MM.1S (cell line): ENCODE measurements around the gene DMBX1.

Source experiments
- DNase-seq: peaks from one replicate; pipeline ENCODE4 v3.0.0-alpha.2; 2015
- H2AFZ ChIP-seq: fragments of 300-600 bp; sonication (generic); 2 replicates; pipeline ENCODE4 v1.6.0; 2016; ENCODE audit warnings: antibody characterized with exemption, low read length
- H3F3A ChIP-seq: fragments of 300-600 bp; sonication (generic); 2 replicates; pipeline ENCODE4 v1.6.1; 2016; ENCODE audit warnings: mild to moderate bottlenecking, antibody characterized with exemption, low read length, moderate library complexity, mixed read lengths; ENCODE audit not compliant: insufficient read depth
- H3K27ac ChIP-seq: fragments of 300-600 bp; sonication (generic); 2 replicates; pipeline ENCODE4 v1.5.1; 2016; ENCODE audit warnings: mild to moderate bottlenecking, low read length
- H3K27me3 ChIP-seq: fragments of 300-600 bp; sonication (generic); replicated peaks from 2 replicates; pipeline ENCODE4 v1.6.0; 2016; ENCODE audit warnings: low read length; ENCODE audit not compliant: insufficient read depth
- H3K36me3 ChIP-seq: fragments of 300-600 bp; sonication (generic); replicated peaks from 2 replicates; pipeline ENCODE4 v1.6.1; 2016; ENCODE audit warnings: mild to moderate bottlenecking, low read length, mixed read lengths; ENCODE audit not compliant: insufficient read depth
- H3K4me1 ChIP-seq: fragments of 300-600 bp; sonication (generic); 2 replicates; pipeline ENCODE4 v1.6.1; 2016; ENCODE audit warnings: low read length, mixed read lengths
- H3K4me2 ChIP-seq: fragments of 300-600 bp; sonication (generic); 2 replicates; pipeline ENCODE4 v1.6.0; 2016; ENCODE audit warnings: low read depth, low read length
- H3K4me3 ChIP-seq: fragments of 300-600 bp; sonication (generic); 2 replicates; pipeline ENCODE4 v1.5.1; 2016; ENCODE audit warnings: low read length, mixed read lengths
- H3K79me2 ChIP-seq: fragments of 300-600 bp; sonication (generic); 2 replicates; pipeline ENCODE4 v1.6.1; 2016; ENCODE audit warnings: mixed run types, low read length, mixed read lengths
- H3K9ac ChIP-seq: fragments of 300-600 bp; sonication (generic); 2 replicates; pipeline ENCODE4 v1.6.1; 2016; ENCODE audit warnings: low read length, mixed read lengths
- H3K9me2 ChIP-seq: fragments of 300-600 bp; sonication (generic); replicated peaks from 2 replicates; pipeline ENCODE4 v1.6.1; 2016; ENCODE audit warnings: mild to moderate bottlenecking, low read length, mixed read lengths; ENCODE audit not compliant: insufficient read depth
- H3K9me3 ChIP-seq: fragments of 300-600 bp; sonication (generic); replicated peaks from 2 replicates; pipeline ENCODE4 v1.6.1; 2016; ENCODE audit warnings: mild to moderate bottlenecking, low read length, mixed read lengths; ENCODE audit not compliant: insufficient read depth
- H4K20me1 ChIP-seq: fragments of 300-600 bp; sonication (generic); 2 replicates; pipeline ENCODE4 v1.6.1; 2016; ENCODE audit warnings: mild to moderate bottlenecking, low read length, moderate library complexity, mixed read lengths; ENCODE audit not compliant: insufficient read depth
- CTCF ChIP-seq: fragments of 300-600 bp; sonication (generic); IDR thresholded peaks from 2 replicates; pipeline ENCODE4 v1.5.1; 2016; ENCODE audit warnings: antibody characterized with exemption, low read length, mixed read lengths
- EZH2 ChIP-seq: fragments of 300-600 bp; sonication (generic); optimal IDR thresholded peaks from 2 replicates; pipeline ENCODE3; 2017; ENCODE audit warnings: low read depth, mild to moderate bottlenecking, antibody characterized with exemption, low read length, mixed read lengths
- EZH2phosphoT487 ChIP-seq: fragments of 300-600 bp; sonication (generic); IDR thresholded peaks from 2 replicates; pipeline ENCODE4 v1.6.1; 2018; ENCODE audit warnings: antibody characterized with exemption, low read length

Gene DMBX1

GRCh38 chr1:46450160-46450517 is 39.5 kb upstream of the DMBX1 start:
- Histone ChIP-seq H3K4me2 (no peak overlapping the region), H3K9me3 (no peaks in the 10 kb centered on the region), H2AFZ (no peak overlapping the region), H3K9ac (no peak overlapping the region), H3K4me1 (no peaks in the 10 kb centered on the region), H4K20me1 (no peaks in the 10 kb centered on the region), H3K9me2 (no peaks in the 10 kb centered on the region), H3K4me3 (no peak overlapping the region), H3K79me2 (no peaks in the 10 kb centered on the region), H3K27ac (no peak overlapping the region), H3K27me3 (peaks cover 71% of the 10 kb centered on the region), H3F3A (no peaks in the 10 kb centered on the region), H3K36me3 (no peaks in the 10 kb centered on the region)
- no peak for DNase-seq
- TF ChIP-seq CTCF (no peak), EZH2phosphoT487 (no peak), EZH2 (no peak)

- Histone ChIP-seq H3K27ac (no peak overlapping the region), H3K9me2 (no peaks in the 10 kb centered on the region), H4K20me1 (no peaks in the 10 kb centered on the region), H3K4me1 (no peaks in the 10 kb centered on the region), H3F3A (no peaks in the 10 kb centered on the region), H2AFZ (no peak overlapping the region), H3K9me3 (no peaks in the 10 kb centered on the region), H3K79me2 (no peaks in the 10 kb centered on the region), H3K4me3 (no peak overlapping the region), H3K4me2 (no peak overlapping the region), H3K9ac (no peak overlapping the region), H3K27me3 (peaks cover 63% of the 10 kb centered on the region), H3K36me3 (no peaks in the 10 kb centered on the region)
- DNase-seq = no peak
- no peak for TF ChIP-seq EZH2phosphoT487
- TF ChIP-seq EZH2 = no peak
- TF ChIP-seq CTCF = no peak
Measured at GRCh38 chr1:46451948-46452930, 37.4 kb upstream of the DMBX1 start.

GRCh38 chr1:46452931-46453325 is 36.7 kb upstream of the DMBX1 start:
- Histone ChIP-seq H3K4me2 (no peak overlapping the region), H4K20me1 (no peaks in the 10 kb centered on the region), H3K4me1 (no peaks in the 10 kb centered on the region), H3K4me3 (no peak overlapping the region), H3K9me2 (no peaks in the 10 kb centered on the region), H3F3A (no peaks in the 10 kb centered on the region), H3K27me3 (peaks cover 60% of the 10 kb centered on the region), H3K9ac (no peak overlapping the region), H2AFZ (no peak overlapping the region), H3K9me3 (no peaks in the 10 kb centered on the region), H3K36me3 (no peaks in the 10 kb centered on the region), H3K79me2 (no peaks in the 10 kb centered on the region), H3K27ac (no peak overlapping the region)
- TF ChIP-seq EZH2phosphoT487 (no peak), EZH2 (no peak), CTCF (no peak)
- DNase-seq = no peak
